K562 (cell line): ENCODE results near the gene IGF2BP1. TPM values are rescaled to one million over a fixed set of nuclear protein-coding genes. Genes with fewer than 3 reads are reported as not detected.

Experiments used
- ATAC-seq: fragments of 200-7000 bp; cut with Tn5 transposase; 3 replicates; pipeline ENCODE4 v1.9.1; 2020; ENCODE audit warnings: moderate library complexity
- BruUV-seq: library from RNA; stranded (reverse); fragments of 400-500 nt; replicated peaks from 2 replicates; lab custom pipeline; 2021; lab: Mats Ljungman, UMichigan
- CTCF ChIA-PET: fragments of 300-600 bp; formaldehyde crosslinking; extraction: SDS; loops from one replicate; lab custom pipeline; 2021; ENCODE audit warnings: low intra/inter-chr PET ratio; lab: Yijun Ruan, JAX
- POLR2A ChIA-PET: fragments of 300-600, 350-650 bp; sonication (Branson Sonifier 250); formaldehyde crosslinking; extraction: SDS; loops from one replicate; lab custom pipeline; 2021; ENCODE audit warnings: antibody characterized with exemption, inconsistent platforms; lab: Yijun Ruan, JAX
- DNase-seq, 4 experiments: peaks; one replicate each; pipeline versions ENCODE4 v3.0.0 to v3.0.0-alpha.2; 2011 to 2018; ENCODE audit warnings: low spot score in 3 of 4, mixed read lengths in 3 of 4; ENCODE audit errors: extremely low read depth in 1 of 4
- FAIRE-seq: peaks from 2 replicates; lab custom pipeline; 2011; peaks lifted over from hg19 to GRCh38; lab: Jason Lieb, UNC
- H2AFZ ChIP-seq: 2 replicates; pipeline ENCODE4 v1.6.0; 2011; ENCODE audit warnings: low read depth, low read length, control low read depth, inconsistent platforms
- H3K27ac ChIP-seq: fragments of 200-600 bp; 3 replicates; pipeline ENCODE4 v1.8.0; 2011; ENCODE audit warnings: low read depth, mild to moderate bottlenecking, control low read depth, inconsistent platforms, low read length, moderate library complexity, mixed read lengths; ENCODE audit errors: extremely low read depth
- H3K27me3 ChIP-seq, 2 experiments: fragments of 300-600 bp in 1 of 2; 2 replicates in 1 of 2; 3 replicates in 1 of 2; pipeline versions ENCODE4 v1.6.0 to v1.8.0; 2011; ENCODE audit warnings: inconsistent platforms in 2 of 2, low read length in 2 of 2, mild to moderate bottlenecking in 1 of 2, mixed read lengths in 1 of 2, moderate library complexity in 1 of 2; ENCODE audit not compliant: control insufficient read depth in 2 of 2, insufficient read depth in 2 of 2
- H3K36me3 ChIP-seq: fragments of 300-600 bp; 3 replicates; pipeline ENCODE4 v1.8.0; 2011; ENCODE audit warnings: mild to moderate bottlenecking, low read length, inconsistent platforms; ENCODE audit not compliant: control insufficient read depth, insufficient read depth
- H3K4me1 ChIP-seq, 2 experiments: fragments of 200-600 bp in 1 of 2; replicated peaks in 1 of 2; 2 replicates in 1 of 2; 3 replicates in 1 of 2; pipeline versions ENCODE4 v1.5.1 to v1.8.0; 2011; ENCODE audit warnings: inconsistent platforms in 2 of 2, low read length in 2 of 2, mild to moderate bottlenecking in 1 of 2, mixed read lengths in 1 of 2, moderate library complexity in 1 of 2; ENCODE audit not compliant: control insufficient read depth in 2 of 2, insufficient read depth in 2 of 2
- H3K4me2 ChIP-seq: 2 replicates; pipeline ENCODE4 v1.6.1; 2011; ENCODE audit warnings: low read length, control low read depth, inconsistent platforms, mixed read lengths; ENCODE audit not compliant: insufficient read depth
- H3K4me3 ChIP-seq: fragments of 200-600 bp; sonication (generic), shearing (Covaris generic); 2 replicates; pipeline ENCODE4 v1.5.1; 2016; ENCODE audit warnings: control low read depth, inconsistent platforms
- H3K79me2 ChIP-seq: fragments of 200-600 bp; 3 replicates; pipeline ENCODE4 v1.8.0; 2011; ENCODE audit warnings: low read length, inconsistent platforms; ENCODE audit not compliant: control insufficient read depth, insufficient read depth
- H3K9ac ChIP-seq, 2 experiments: 2 replicates each; pipeline versions ENCODE4 v1.6.0 to v1.6.1; 2011; ENCODE audit warnings: low read depth in 2 of 2, low read length in 2 of 2, control low read depth in 1 of 2, inconsistent platforms in 1 of 2, mild to moderate bottlenecking in 1 of 2, mixed read lengths in 1 of 2; ENCODE audit not compliant: insufficient read depth in 1 of 2
- H3K9me1 ChIP-seq: one replicate; pipeline ENCODE4 v1.6.0; 2011; ENCODE audit warnings: inconsistent platforms, mild to moderate bottlenecking, low read length, moderate library complexity; ENCODE audit not compliant: control insufficient read depth, insufficient read depth
- H3K9me3 ChIP-seq: replicated peaks from 2 replicates; pipeline ENCODE4 v1.5.1; 2011; ENCODE audit warnings: low read depth, low read length, inconsistent platforms; ENCODE audit not compliant: control insufficient read depth, insufficient read depth
- H4K20me1 ChIP-seq: replicated peaks from 2 replicates; pipeline ENCODE4 v1.6.1; 2011; ENCODE audit warnings: low read length, inconsistent platforms, mixed read lengths; ENCODE audit not compliant: control insufficient read depth, insufficient read depth
- MECOM ChIP-seq: fragments of 250-450 bp; sonication (Bioruptor Pico); IDR thresholded peaks from 2 replicates; pipeline ENCODE4 v1.8.0; 2022; ENCODE audit warnings: inconsistent platforms
- MEIS2 ChIP-seq: fragments of 450-650 bp; IDR thresholded peaks from 2 replicates; pipeline ENCODE4 v1.6.1; 2014; ENCODE audit warnings: mild to moderate bottlenecking; ENCODE audit not compliant: partially characterized antibody
- RUNX1 ChIP-seq: sonication (generic); IDR thresholded peaks from 2 replicates; pipeline ENCODE4 v1.6.1; 2016; ENCODE audit warnings: antibody characterized with exemption, low read depth
- STAT5B ChIP-seq: fragments of 250-450 bp; sonication (Bioruptor Pico); IDR thresholded peaks from 2 replicates; pipeline ENCODE4 v1.8.0; 2021; ENCODE audit warnings: mild to moderate bottlenecking, inconsistent platforms
- in situ Hi-C: fragments of 300-500 bp; cut with MboI; formaldehyde crosslinking; loops from 4 replicates; pipeline ENCODE4 v1.15.0; 2018; ENCODE audit warnings: inconsistent platforms, mixed read lengths
- intact Hi-C: fragments of 100-400 bp; cut with micrococcal nuclease; formaldehyde crosslinking; loops from 2 replicates; pipeline ENCODE4 v1.14.2; 2022
- polyA plus RNA-seq, 8 experiments: library from polyadenylated mRNA; depleted of rRNA in 4 of 8; stranded (reverse) in 5 of 8; unstranded in 3 of 8; fragments of >200 nt; fragmentation: Nextera tagmentation in 2 of 8; fragmentation: Illumina TruSeq in 1 of 8; extraction: Ambion mirVana in 2 of 8; extraction: Trizol in 1 of 8; gene quantifications; 2 replicates each; pipeline versions ENCODE4 v1.2.1 to v1.2.3, GENCODE V29; 2011 to 2014; ENCODE audit warnings: inconsistent platforms in 1 of 8, missing spikeins in 1 of 8
- total RNA-seq, 7 experiments: library from RNA; depleted of rRNA in 6 of 7; stranded (reverse); fragments of >200 nt in 6 of 7; fragmentation: Illumina TruSeq in 2 of 7; extraction: Trizol in 2 of 7; gene quantifications; 2 replicates each; pipeline versions ENCODE4 v1.2.1 to v1.2.3, GENCODE V29; 2011 to 2021; ENCODE audit warnings: low replicate concordance in 1 of 7
- TF ChIP-seq, protein P1 (sequence below): sonication (generic); IDR thresholded peaks from 2 replicates; pipeline ENCODE4 v1.6.1; 2016
- TF ChIP-seq, protein P2 (sequence below), 2 experiments: fragments of 450-650 bp; IDR thresholded peaks; 2 replicates each; pipeline ENCODE4 v1.6.1; 2016
- TF ChIP-seq, protein P3 (sequence below): fragments of 250-450 bp; sonication (Bioruptor Pico); IDR thresholded peaks from 2 replicates; pipeline ENCODE4 v1.9.0; 2021; ENCODE audit warnings: mild to moderate bottlenecking

The IGF2BP1 gene
- total and polyA plus RNA-seq, 9 of the 15 experiments (the other 6 are each of a cell fraction or from before 2014, with no cell fraction given): 13.0 to 318 (median 53.6) TPM

DNA sequence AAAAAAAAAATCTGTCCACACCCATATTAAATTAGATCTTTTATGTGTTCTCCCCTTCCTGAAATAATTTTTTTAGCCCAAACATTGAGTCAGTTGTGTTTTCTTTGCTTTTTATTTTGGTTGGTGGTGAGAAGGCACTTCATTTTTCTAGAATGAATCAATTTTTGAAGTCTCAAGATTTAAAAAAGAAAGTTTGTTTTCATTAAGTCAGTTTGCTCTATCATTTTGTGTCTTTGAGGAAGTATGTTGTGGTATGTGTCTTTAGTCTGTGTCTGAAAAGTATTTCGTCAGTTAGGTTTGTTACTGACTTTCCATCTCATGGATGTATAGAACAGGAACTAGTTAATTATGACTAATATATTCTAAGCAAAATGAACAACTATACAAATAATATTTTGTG lies 3.8 kb downstream of the IGF2BP1 start (continued):
- TF ChIP-seq, protein P1, sequence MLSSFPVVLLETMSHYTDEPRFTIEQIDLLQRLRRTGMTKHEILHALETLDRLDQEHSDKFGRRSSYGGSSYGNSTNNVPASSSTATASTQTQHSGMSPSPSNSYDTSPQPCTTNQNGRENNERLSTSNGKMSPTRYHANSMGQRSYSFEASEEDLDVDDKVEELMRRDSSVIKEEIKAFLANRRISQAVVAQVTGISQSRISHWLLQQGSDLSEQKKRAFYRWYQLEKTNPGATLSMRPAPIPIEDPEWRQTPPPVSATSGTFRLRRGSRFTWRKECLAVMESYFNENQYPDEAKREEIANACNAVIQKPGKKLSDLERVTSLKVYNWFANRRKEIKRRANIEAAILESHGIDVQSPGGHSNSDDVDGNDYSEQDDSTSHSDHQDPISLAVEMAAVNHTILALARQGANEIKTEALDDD: peak; percentile 64; the same call in 1 of the 2 replicates
- no peak for TF ChIP-seq STAT5B (CRISPR knock-in tag)
- no peak for TF ChIP-seq RUNX1

DNA sequence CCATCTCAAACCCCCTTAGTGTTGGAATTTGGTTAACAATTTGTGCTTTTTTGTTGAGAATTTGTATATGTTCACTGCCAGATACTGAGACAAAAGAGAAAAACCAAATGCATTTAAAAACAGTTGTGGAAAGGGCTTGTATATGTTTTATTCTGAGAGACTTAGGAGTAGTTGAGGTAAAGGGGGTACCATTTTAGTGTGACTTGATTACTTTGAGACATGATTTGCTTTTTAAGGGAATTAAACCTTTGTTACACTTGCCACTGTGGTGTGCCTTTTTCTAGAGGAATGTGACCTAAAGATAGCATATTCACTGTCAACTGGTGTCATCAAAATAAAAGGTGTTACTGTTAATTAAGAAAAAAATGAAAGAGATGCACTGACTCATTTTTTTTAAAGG lies 4.5 kb downstream of the IGF2BP1 start:
- H3K27me3 ChIP-seq: no peaks in the 10 kb centered on the region
- intact Hi-C loops: no loop called here

More for the DNA sequence above, 4.5 kb downstream of the IGF2BP1 start:
- Histone ChIP-seq H3K79me2 (peaks cover 100% of the 10 kb centered on the region), H4K20me1 (no peaks in the 10 kb centered on the region), H3K4me1 (peaks cover 11 to 13% of the 10 kb centered on the region in 2 experiments; a peak in 4 of 5 replicates), H3K9me1 (no peaks in the 10 kb centered on the region), H3K4me2 (peak overlapping the region; percentile 63), H3K27ac (peak overlapping the region; percentile 97), H3K9ac (peak overlapping the region in 1 of 2 experiments; percentile 97; a peak in 3 of 4 replicates), H3K9me3 (no peaks in the 10 kb centered on the region), H3K4me3 (peak overlapping the region; percentile 78), H2AFZ (no peak overlapping the region), H3K36me3 (peaks cover 57% of the 10 kb centered on the region)
- TF ChIP-seq MEIS2 (no peak), MECOM (CRISPR knock-in tag) (0 out of 2 replicates have a peak, but pooled peaks have one; percentile 12)
- TF ChIP-seq, protein P2, sequence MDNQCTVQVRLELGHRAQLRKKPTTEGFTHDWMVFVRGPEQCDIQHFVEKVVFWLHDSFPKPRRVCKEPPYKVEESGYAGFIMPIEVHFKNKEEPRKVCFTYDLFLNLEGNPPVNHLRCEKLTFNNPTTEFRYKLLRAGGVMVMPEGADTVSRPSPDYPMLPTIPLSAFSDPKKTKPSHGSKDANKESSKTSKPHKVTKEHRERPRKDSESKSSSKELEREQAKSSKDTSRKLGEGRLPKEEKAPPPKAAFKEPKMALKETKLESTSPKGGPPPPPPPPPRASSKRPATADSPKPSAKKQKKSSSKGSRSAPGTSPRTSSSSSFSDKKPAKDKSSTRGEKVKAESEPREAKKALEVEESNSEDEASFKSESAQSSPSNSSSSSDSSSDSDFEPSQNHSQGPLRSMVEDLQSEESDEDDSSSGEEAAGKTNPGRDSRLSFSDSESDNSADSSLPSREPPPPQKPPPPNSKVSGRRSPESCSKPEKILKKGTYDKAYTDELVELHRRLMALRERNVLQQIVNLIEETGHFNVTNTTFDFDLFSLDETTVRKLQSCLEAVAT (IDR thresholded peaks at IDR 0.05): 0 out of 4 replicates have a peak, but pooled peaks have one; percentile 54 to 61
- TF ChIP-seq, protein P3, sequence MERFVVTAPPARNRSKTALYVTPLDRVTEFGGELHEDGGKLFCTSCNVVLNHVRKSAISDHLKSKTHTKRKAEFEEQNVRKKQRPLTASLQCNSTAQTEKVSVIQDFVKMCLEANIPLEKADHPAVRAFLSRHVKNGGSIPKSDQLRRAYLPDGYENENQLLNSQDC (CRISPR knock-in tag): no peak
- CTCF ChIA-PET: no interaction called here
- DNase-seq: no peak
- no peak for ATAC-seq
- FAIRE-seq: no peak
- in situ Hi-C loops: no loop called here
- POLR2A ChIA-PET: no interaction called here
- BruUV-seq: no TSS peak
